Right atrium auricular region (tissue), 2 donors: ENCODE results near the gene WDR45. TPM values are rescaled to one million over a fixed set of nuclear protein-coding genes. Genes with fewer than 3 reads are reported as not detected.
"Not testable (repeated sequence)": the region's sequence is repeated elsewhere in the genome, so short reads cannot be mapped to it uniquely, and the experiment has no call there.

Source experiments
- DNase-seq: peaks from one replicate; pipeline ENCODE4 v3.0.0-alpha.2; 2019; ENCODE audit warnings: low spot score
- H3K27ac ChIP-seq, 2 donors: fragments of 200-600 bp; sonication (generic); 1 replicate in 1 of 2; 2 replicates in 1 of 2; pipeline ENCODE4 v1.5.1; 2016 to 2019
- H3K27me3 ChIP-seq, 2 donors: fragments of 200-600 bp; sonication (generic); one replicate each; pipeline versions ENCODE4 v1.5.1 to v1.6.0; 2017 to 2019
- H3K36me3 ChIP-seq: fragments of 200-600 bp; sonication (generic); one replicate; pipeline ENCODE4 v1.5.1; 2016
- H3K4me1 ChIP-seq, 2 donors: fragments of 200-600 bp; sonication (generic); one replicate each; pipeline versions ENCODE4 v1.5.1 to v1.6.0; 2017 to 2019
- H3K4me3 ChIP-seq, 2 donors: fragments of 200-600 bp; sonication (generic); 1 replicate in 1 of 2; 2 replicates in 1 of 2; pipeline ENCODE4 v1.5.1; 2017 to 2019; ENCODE audit warnings: mild to moderate bottlenecking in 1 of 2, moderate library complexity in 1 of 2
- H3K9me3 ChIP-seq, 2 donors: fragments of 200-600 bp; sonication (generic); one replicate each; pipeline ENCODE4 v1.5.1; 2019
- total RNA-seq, 2 donors: library from RNA; depleted of rRNA; stranded (reverse); fragments of >200 nt; gene quantifications; one replicate each; pipeline ENCODE4 v1.1.0, GENCODE V29; 2016
- TF ChIP-seq, protein P1 (sequence below), 2 donors: fragments of 200-600 bp; sonication (generic); IDR thresholded peaks; one replicate each; pipeline ENCODE4 v1.5.1; 2019; ENCODE audit warnings: antibody characterized with exemption in 2 of 2

The WDR45 gene
- 100 to 1,000 TPM in 1 of 2 donors, 10 to 100 TPM in 1; 78.3 to 117 TPM for total RNA-seq

DNA sequence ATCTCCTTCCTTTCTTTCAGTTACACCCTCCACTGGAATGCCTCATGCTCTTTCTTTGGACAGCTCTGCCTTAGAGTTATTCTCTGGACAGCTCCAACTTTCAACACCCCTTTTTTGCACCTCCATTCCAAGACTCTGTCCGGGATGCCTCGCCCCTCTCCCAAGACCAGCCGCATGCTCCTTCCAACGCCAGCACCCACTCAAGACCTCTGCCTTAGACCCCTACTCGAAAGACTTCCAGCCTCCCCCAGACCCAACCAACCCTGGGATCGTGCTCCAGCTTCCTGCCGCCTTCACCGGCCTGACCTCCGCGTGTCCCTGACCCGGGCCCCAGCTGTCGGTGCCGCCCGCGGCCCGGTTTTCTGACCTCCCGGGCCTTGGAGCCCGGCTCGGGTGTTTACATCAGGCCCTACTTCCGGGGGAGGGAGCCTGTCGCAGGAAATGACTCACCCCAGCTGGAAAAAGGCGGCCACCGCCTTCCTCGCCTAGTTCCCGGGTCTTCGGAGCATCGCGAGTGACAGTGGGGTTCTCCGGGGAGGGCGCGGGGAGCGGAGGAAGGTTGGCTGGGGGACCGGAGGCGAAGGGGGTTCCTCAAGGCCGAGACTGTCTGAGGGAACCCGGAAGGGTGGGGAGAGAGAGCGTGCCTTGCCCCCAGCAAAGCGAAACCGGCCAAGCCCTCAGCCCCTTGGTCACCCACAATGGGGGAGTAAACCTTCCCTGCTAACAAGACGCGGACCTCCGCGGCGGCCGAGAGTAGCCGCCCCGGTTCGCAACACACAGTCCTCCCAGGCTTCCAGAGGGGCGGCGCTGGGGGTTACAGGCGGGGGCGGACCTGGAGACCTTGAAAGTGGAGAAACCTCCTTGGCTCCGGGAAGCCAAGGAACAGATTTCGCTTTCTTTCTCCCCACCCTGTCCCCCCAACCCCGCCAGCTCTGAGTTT is at the start of gene WDR45:
WDR45 (minus strand) TSS at position 399 of the 940 bp plus-strand sequence. CDS start 1,792 bp downstream, outside the sequence.
- H3K36me3 ChIP-seq, result peaks cover 18% of the 10 kb centered on the region
- H3K4me3 ChIP-seq, result peak within 1 kb of the TSS; percentile 54 to 60
- DNase-seq, result peak; percentile 82
- H3K4me1 ChIP-seq, result peaks cover 0 to 9% of the 10 kb centered on the region in 2 donors
- no peaks in the 10 kb centered on the region for H3K27me3 ChIP-seq
- H3K9me3 ChIP-seq, result no peaks in the 10 kb centered on the region
- H3K27ac ChIP-seq, result peak within 1 kb of the TSS; percentile 84 to 91
- TF ChIP-seq, protein P1, sequence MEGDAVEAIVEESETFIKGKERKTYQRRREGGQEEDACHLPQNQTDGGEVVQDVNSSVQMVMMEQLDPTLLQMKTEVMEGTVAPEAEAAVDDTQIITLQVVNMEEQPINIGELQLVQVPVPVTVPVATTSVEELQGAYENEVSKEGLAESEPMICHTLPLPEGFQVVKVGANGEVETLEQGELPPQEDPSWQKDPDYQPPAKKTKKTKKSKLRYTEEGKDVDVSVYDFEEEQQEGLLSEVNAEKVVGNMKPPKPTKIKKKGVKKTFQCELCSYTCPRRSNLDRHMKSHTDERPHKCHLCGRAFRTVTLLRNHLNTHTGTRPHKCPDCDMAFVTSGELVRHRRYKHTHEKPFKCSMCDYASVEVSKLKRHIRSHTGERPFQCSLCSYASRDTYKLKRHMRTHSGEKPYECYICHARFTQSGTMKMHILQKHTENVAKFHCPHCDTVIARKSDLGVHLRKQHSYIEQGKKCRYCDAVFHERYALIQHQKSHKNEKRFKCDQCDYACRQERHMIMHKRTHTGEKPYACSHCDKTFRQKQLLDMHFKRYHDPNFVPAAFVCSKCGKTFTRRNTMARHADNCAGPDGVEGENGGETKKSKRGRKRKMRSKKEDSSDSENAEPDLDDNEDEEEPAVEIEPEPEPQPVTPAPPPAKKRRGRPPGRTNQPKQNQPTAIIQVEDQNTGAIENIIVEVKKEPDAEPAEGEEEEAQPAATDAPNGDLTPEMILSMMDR (IDR thresholded peaks at IDR 0.05), result no peak

- Histone ChIP-seq H3K9me3 (no peaks in the 10 kb centered on the region), H3K36me3 (no peaks in the 10 kb centered on the region), H3K27me3 (no peaks in the 10 kb centered on the region), H3K4me3 (no peak overlapping the region), H3K27ac (no peak overlapping the region), H3K4me1 (no peaks in the 10 kb centered on the region)
- TF ChIP-seq, protein P1 (IDR thresholded peaks at IDR 0.05), result no peak
- DNase-seq, result no peak
Observed at GRCh38 chrX:49129427-49129826, 49.7 kb upstream of the WDR45 start.

- not testable (repeated sequence) for H3K9me3 ChIP-seq, H3K4me3 ChIP-seq, H3K27me3 ChIP-seq, DNase-seq, H3K27ac ChIP-seq, H3K4me1 ChIP-seq, H3K36me3 ChIP-seq
Observed at GRCh38 chrX:49127742-49128258, 48.1 kb upstream of the WDR45 start.

DNA sequence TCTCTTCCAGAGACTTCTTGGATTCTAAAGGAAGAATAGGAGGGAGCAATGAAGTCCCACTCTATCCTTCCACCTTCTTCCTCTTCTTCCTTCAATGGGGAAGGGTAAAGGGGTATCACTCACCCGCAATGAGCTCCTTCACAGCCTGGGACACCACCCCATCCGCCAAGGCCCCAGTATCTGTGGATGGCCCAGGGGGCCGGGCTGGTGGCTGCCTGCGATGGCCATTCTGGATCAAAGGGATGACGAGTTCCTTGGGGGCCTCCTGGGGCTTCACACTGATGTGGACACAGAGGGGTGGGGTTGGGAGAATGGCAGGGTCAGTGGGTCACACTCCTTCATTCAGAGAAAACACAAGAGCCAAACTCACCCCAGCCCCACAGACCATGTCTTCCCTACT is 42.8 kb upstream of the WDR45 start:
- no peaks in the 10 kb centered on the region for H3K27me3 ChIP-seq
- peak overlapping the region; percentile 69 to 78 for H3K4me3 ChIP-seq
- H3K4me1 ChIP-seq, result peaks cover 0 to 7% of the 10 kb centered on the region in 2 donors
- no peak overlapping the region for H3K27ac ChIP-seq
- TF ChIP-seq, protein P1 (IDR thresholded peaks at IDR 0.05), result no peak
- H3K9me3 ChIP-seq, result no peaks in the 10 kb centered on the region
- H3K36me3 ChIP-seq, result no peaks in the 10 kb centered on the region
- DNase-seq, result no peak

DNA sequence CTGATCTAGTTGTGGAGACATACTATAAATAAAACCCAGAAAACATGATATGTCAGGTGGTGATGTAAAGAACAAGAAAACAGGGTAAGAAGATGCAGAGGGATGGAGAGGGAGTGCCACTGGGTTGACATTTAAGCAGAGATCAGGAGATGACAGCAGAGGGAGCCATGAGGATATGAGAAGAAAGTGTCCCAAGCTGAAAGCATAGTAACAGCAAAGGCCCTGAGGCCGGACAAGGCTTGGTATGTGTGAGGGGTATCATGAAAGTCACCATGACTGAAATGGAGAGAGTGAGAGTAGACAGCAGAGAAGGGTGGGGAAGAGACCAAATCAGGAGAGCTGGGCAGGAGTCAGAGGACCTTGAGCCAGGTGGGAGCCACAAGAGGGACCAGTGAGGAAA is 40.4 kb upstream of the WDR45 start:
- no peak overlapping the region for H3K27ac ChIP-seq
- peaks cover 8% of the 10 kb centered on the region for H3K36me3 ChIP-seq
- DNase-seq, result no peak
- H3K27me3 ChIP-seq, result no peaks in the 10 kb centered on the region
- no peaks in the 10 kb centered on the region for H3K9me3 ChIP-seq
- H3K4me3 ChIP-seq, result no peak overlapping the region
- TF ChIP-seq, protein P1 (IDR thresholded peaks at IDR 0.05), result no peak
- peaks cover 0 to 7% of the 10 kb centered on the region in 2 donors for H3K4me1 ChIP-seq

- TF ChIP-seq, protein P1 (IDR thresholded peaks at IDR 0.05), result no peak
- no peak overlapping the region for H3K4me3 ChIP-seq
- no peak overlapping the region for H3K27ac ChIP-seq
- H3K36me3 ChIP-seq, result peaks cover 22% of the 10 kb centered on the region
- DNase-seq, result no peak
- peaks cover 0 to 2% of the 10 kb centered on the region in 2 donors for H3K4me1 ChIP-seq
- no peaks in the 10 kb centered on the region for H3K27me3 ChIP-seq
- H3K9me3 ChIP-seq, result no peaks in the 10 kb centered on the region
Observed at GRCh38 chrX:49117581-49117980, 37.9 kb upstream of the WDR45 start.
